DOHH2 (cell line): ENCODE measurements around the gene CLASP1.
"Not testable (repeated sequence)": the region's sequence is repeated elsewhere in the genome, so short reads cannot be mapped to it uniquely, and the experiment has no call there.

ENCODE experiments used
- H3F3A ChIP-seq: fragments of 200-600 bp; sonication (generic), shearing (Covaris generic); 2 replicates; pipeline ENCODE4 v1.6.0; 2016; ENCODE audit warnings: antibody characterized with exemption, mild to moderate bottlenecking; ENCODE audit not compliant: control insufficient read depth, insufficient read depth
- H3K27ac ChIP-seq: fragments of 200-600 bp; sonication (generic); 2 replicates; pipeline ENCODE4 v1.5.1; 2014; ENCODE audit warnings: low read depth, mild to moderate bottlenecking, low read length, moderate library complexity
- H3K27me3 ChIP-seq: fragments of 200-600 bp; sonication (generic); 2 replicates; pipeline ENCODE4 v1.6.1; 2014; ENCODE audit warnings: mild to moderate bottlenecking, low read length, mixed read lengths; ENCODE audit not compliant: control insufficient read depth
- H3K36me3 ChIP-seq: fragments of 200-600 bp; sonication (generic); 2 replicates; pipeline ENCODE4 v1.6.1; 2014; ENCODE audit warnings: mild to moderate bottlenecking, low read length, moderate library complexity, mixed read lengths; ENCODE audit not compliant: control insufficient read depth
- H3K4me1 ChIP-seq: fragments of 200-600 bp; sonication (generic); 2 replicates; pipeline ENCODE4 v1.6.1; 2014; ENCODE audit warnings: mild to moderate bottlenecking, low read length, mixed read lengths; ENCODE audit not compliant: control insufficient read depth
- H3K4me2 ChIP-seq: fragments of 200-600 bp; sonication (generic); 2 replicates; pipeline ENCODE4 v1.6.0; 2014; ENCODE audit warnings: mild to moderate bottlenecking, low read length, moderate library complexity
- H3K4me3 ChIP-seq: fragments of 200-600 bp; sonication (generic); 2 replicates; pipeline ENCODE4 v1.5.1; 2014; ENCODE audit warnings: mild to moderate bottlenecking, low read length, mixed read lengths
- H3K79me2 ChIP-seq: fragments of 200-600 bp; sonication (generic); 2 replicates; pipeline ENCODE4 v1.6.1; 2014; ENCODE audit warnings: mild to moderate bottlenecking, low read length, mixed read lengths; ENCODE audit not compliant: control insufficient read depth
- H3K9me2 ChIP-seq: fragments of 200-600 bp; sonication (generic); replicated peaks from 2 replicates; pipeline ENCODE4 v1.6.1; 2014; ENCODE audit warnings: mild to moderate bottlenecking, low read length, mixed read lengths; ENCODE audit not compliant: control insufficient read depth
- H3K9me3 ChIP-seq: fragments of 200-600 bp; sonication (generic); 2 replicates; pipeline ENCODE4 v1.6.1; 2014; ENCODE audit warnings: antibody characterized with exemption, low read length, mixed read lengths; ENCODE audit not compliant: control insufficient read depth, insufficient read depth
- H4K20me1 ChIP-seq: fragments of 200-600 bp; sonication (generic); 2 replicates; pipeline ENCODE4 v1.6.0; 2014; ENCODE audit warnings: low read depth, mild to moderate bottlenecking, antibody characterized with exemption, low read length, moderate library complexity; ENCODE audit not compliant: control insufficient read depth, insufficient read depth
- EZH2phosphoT487 ChIP-seq: fragments of 200-600 bp; sonication (generic); IDR thresholded peaks from 2 replicates; pipeline ENCODE4 v1.6.1; 2017; ENCODE audit warnings: borderline replicate concordance, mild to moderate bottlenecking, antibody characterized with exemption, low read length, moderate library complexity, mixed read lengths
- TF ChIP-seq, protein P1 (sequence below): fragments of 200-600 bp; sonication (generic); IDR thresholded peaks from one replicate; pipeline ENCODE4 v1.5.1; 2014; ENCODE audit warnings: antibody characterized with exemption, mild to moderate bottlenecking, low read depth, low read length; ENCODE audit not compliant: poor library complexity, severe bottlenecking

Gene CLASP1

DNA sequence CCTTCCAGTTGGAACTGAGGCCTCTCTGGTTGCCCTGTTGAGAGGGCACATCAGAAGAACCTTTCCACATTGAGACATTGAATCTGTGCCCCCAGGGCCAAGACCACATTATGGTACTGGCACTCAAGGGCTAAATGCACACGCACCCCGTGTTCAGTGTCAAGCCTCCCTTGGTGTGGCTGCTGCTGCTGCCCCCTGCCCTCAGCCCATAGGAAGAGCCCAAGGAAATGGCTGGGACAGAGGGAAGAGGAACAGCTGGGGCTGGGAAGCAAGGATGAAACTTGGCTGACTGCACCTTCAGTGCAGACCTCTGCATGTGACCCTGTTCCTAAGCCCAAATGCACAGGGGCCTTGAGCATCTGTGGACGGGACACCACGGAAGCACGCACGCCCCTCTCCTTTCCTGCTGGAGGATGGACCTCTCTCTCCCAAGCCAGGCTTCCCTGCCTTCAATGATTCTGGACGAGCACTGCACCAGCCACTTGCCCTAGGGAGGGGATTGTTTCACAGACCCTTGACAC is 47.2 kb upstream of the CLASP1 start:
- Histone ChIP-seq H3K79me2 (no peaks in the 10 kb centered on the region), H4K20me1 (no peaks in the 10 kb centered on the region), H3K9me2 (no peaks in the 10 kb centered on the region), H3K4me1 (peaks cover 7% of the 10 kb centered on the region), H3K4me2 (no peak overlapping the region), H3K4me3 (no peak overlapping the region), H3K27ac (no peak overlapping the region), H3K27me3 (no peaks in the 10 kb centered on the region), H3K36me3 (no peaks in the 10 kb centered on the region), H3F3A (no peaks in the 10 kb centered on the region), H3K9me3 (no peaks in the 10 kb centered on the region)
- TF ChIP-seq, protein P1, sequence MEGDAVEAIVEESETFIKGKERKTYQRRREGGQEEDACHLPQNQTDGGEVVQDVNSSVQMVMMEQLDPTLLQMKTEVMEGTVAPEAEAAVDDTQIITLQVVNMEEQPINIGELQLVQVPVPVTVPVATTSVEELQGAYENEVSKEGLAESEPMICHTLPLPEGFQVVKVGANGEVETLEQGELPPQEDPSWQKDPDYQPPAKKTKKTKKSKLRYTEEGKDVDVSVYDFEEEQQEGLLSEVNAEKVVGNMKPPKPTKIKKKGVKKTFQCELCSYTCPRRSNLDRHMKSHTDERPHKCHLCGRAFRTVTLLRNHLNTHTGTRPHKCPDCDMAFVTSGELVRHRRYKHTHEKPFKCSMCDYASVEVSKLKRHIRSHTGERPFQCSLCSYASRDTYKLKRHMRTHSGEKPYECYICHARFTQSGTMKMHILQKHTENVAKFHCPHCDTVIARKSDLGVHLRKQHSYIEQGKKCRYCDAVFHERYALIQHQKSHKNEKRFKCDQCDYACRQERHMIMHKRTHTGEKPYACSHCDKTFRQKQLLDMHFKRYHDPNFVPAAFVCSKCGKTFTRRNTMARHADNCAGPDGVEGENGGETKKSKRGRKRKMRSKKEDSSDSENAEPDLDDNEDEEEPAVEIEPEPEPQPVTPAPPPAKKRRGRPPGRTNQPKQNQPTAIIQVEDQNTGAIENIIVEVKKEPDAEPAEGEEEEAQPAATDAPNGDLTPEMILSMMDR: no peak
- TF ChIP-seq EZH2phosphoT487: no peak

DNA sequence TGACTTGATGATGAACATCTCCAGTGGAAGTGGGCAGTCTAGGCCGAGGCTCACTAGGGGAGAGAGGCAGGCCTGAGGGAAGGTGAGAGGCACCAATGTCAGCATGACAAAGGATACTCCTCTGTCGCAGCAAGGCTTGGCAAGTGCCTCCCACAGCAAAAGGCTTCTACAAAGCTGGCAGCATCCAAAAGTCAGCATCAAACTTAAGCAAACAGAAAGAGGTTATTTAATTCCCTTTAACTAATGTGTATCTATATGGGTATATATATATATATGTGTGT is 45.8 kb upstream of the CLASP1 start:
- Histone ChIP-seq H3K4me3 (no peak overlapping the region), H4K20me1 (no peaks in the 10 kb centered on the region), H3K9me2 (no peaks in the 10 kb centered on the region), H3K9me3 (no peaks in the 10 kb centered on the region), H3K27me3 (no peaks in the 10 kb centered on the region), H3F3A (no peaks in the 10 kb centered on the region), H3K4me1 (peaks cover 7% of the 10 kb centered on the region), H3K27ac (no peak overlapping the region), H3K79me2 (no peaks in the 10 kb centered on the region), H3K4me2 (no peak overlapping the region), H3K36me3 (no peaks in the 10 kb centered on the region)
- TF ChIP-seq EZH2phosphoT487: no peak
- TF ChIP-seq, protein P1: no peak

DNA sequence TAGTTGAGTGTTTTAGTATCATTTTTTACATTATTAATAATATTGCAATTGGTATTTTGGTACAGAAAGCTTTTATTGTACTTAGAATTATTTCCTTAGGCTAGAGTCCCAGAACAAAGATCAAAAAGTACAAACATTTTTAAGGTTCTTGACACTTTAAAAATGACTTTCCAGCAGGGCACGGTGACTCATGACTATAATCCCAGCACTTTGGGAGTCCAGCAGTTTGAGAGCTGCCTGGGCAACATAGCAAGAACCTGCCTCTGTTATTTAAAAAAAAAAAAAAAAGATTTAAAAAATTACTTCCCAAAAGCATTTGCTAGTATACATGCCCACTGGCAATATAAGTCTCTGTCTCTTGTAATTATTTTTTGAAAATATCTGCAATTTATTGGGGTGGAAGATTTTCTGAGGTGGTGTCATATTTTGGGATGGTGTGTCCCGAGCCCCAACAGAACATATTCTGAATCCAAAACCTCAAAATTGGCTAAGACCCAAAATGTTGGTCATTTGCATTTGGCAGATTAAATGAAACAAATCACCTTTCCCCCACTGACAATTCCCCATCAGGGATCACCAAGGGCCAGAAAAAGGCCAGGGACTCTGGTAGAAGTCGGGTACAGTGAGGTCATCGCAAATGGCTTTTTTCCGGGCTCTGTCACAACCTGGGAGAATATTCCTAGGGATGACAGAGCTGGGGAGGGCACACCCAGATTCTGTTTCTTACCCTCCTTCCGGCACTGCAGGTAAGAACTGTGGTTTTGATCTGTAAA is 45.3 kb upstream of the CLASP1 start:
- H3K4me2 ChIP-seq: no peak overlapping the region
- TF ChIP-seq, protein P1: no peak
- no peak for TF ChIP-seq EZH2phosphoT487
- no peak overlapping the region for H3K27ac ChIP-seq

DNA sequence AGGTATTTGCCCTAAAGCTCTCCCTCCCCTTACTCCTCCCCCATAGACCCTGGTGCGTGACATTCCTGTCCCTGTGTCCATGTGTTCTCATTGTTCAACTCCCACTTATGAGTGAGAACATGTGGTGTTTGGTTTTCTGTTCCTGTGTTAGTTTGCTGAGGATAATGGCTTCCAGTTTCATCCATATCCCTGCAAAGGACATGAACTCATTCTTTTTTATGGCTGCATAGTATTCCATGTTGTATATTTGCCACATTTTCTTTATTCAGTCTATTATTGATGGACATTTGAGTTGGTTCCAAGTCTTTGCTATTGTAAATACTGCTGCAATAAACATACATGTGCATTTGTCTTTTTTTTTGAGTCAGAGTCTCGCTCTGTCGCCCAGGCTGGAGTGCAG is 41.3 kb upstream of the CLASP1 start:
- not testable (repeated sequence) for H3F3A ChIP-seq, H3K4me1 ChIP-seq, H3K27me3 ChIP-seq, H3K27ac ChIP-seq, H3K79me2 ChIP-seq, H3K9me3 ChIP-seq, H3K9me2 ChIP-seq, H3K36me3 ChIP-seq, H3K4me3 ChIP-seq, H3K4me2 ChIP-seq, H4K20me1 ChIP-seq

More for the DNA sequence above, 45.3 kb upstream of the CLASP1 start:
- no peaks in the 10 kb centered on the region for H3K9me3 ChIP-seq
- H3K27me3 ChIP-seq: no peaks in the 10 kb centered on the region
- no peaks in the 10 kb centered on the region for H3F3A ChIP-seq
- no peaks in the 10 kb centered on the region for H4K20me1 ChIP-seq
- no peaks in the 10 kb centered on the region for H3K36me3 ChIP-seq
- peaks cover 3% of the 10 kb centered on the region for H3K4me1 ChIP-seq
- no peaks in the 10 kb centered on the region for H3K79me2 ChIP-seq
- no peaks in the 10 kb centered on the region for H3K9me2 ChIP-seq
- no peak overlapping the region for H3K4me3 ChIP-seq
